ENCODE data around the gene SYCP1.
"Not testable (repeated sequence)": the region's sequence is repeated elsewhere in the genome, so short reads cannot be mapped to it uniquely, and the experiment has no call there.

SYCP1 gene

GRCh38 chr1:114979278-114979891, 124.7 kb downstream of the SYCP1 start:
- peak; percentile 43 for DNase-seq

- DNase-seq, result no peak
These were observed 127.6 kb downstream of the SYCP1 start for GRCh38 chr1:114982251-114982650.

- DNase-seq, result no peak
These were observed 131.6 kb downstream of the SYCP1 start for GRCh38 chr1:114986286-114986685.

- DNase-seq, result no peak
These were observed 133.4 kb downstream of the SYCP1 start for GRCh38 chr1:114988095-114988494.

- no peak for DNase-seq
These were observed 143.0 kb downstream of the SYCP1 start for GRCh38 chr1:114997510-114998289.

GRCh38 chr1:115006191-115006590, 151.5 kb downstream of the SYCP1 start:
- DNase-seq, result no peak

GRCh38 chr1:115012006-115012405, 157.3 kb downstream of the SYCP1 start:
- DNase-seq, result no peak

GRCh38 chr1:115012434-115012833, 157.8 kb downstream of the SYCP1 start:
- DNase-seq, result no peak

GRCh38 chr1:115013792-115014191, 159.1 kb downstream of the SYCP1 start:
- no peak for DNase-seq

GRCh38 chr1:115019549-115019948, 164.9 kb downstream of the SYCP1 start:
- not testable (repeated sequence) for DNase-seq

GRCh38 chr1:115021145-115021544, 166.5 kb downstream of the SYCP1 start:
- no peak for DNase-seq

- no peak for DNase-seq
These were observed 168.9 kb downstream of the SYCP1 start for GRCh38 chr1:115023593-115023992.

GRCh38 chr1:115029526-115029925, 174.9 kb downstream of the SYCP1 start, which contains the start of gene TSHB:
TSHB (plus strand) TSS chr1:115029826; CDS start chr1:115033363, 3,537 bp downstream.
- no peak for DNase-seq

GRCh38 chr1:115031595-115031994, 176.9 kb downstream of the SYCP1 start:
- DNase-seq, result no peak

- no peak for DNase-seq
These were observed 181.0 kb downstream of the SYCP1 start for GRCh38 chr1:115035652-115036051.

- DNase-seq, result no peak
These were observed 182.3 kb downstream of the SYCP1 start for GRCh38 chr1:115036814-115037507.

GRCh38 chr1:115040501-115040900, 185.8 kb downstream of the SYCP1 start:
- DNase-seq, result no peak

- no peak for DNase-seq
These were observed 187.0 kb downstream of the SYCP1 start for GRCh38 chr1:115041654-115042053.

Data from activated CD4-positive, alpha-beta T cell treated with anti-CD3 and anti-CD28 coated beads for 1 hour (primary cell).